Upper lobe of right lung (tissue), 1 donor: ENCODE data around the gene FRMD6. TPM values are rescaled to one million over a fixed set of nuclear protein-coding genes. Genes with fewer than 3 reads are reported as not detected.

Experiments used
- ATAC-seq: fragments of 200-7000 bp; cut with Tn5 transposase; one replicate; pipeline ENCODE4 v1.9.1; 2020; ENCODE audit warnings: mild to moderate bottlenecking, moderate library complexity
- DNase-seq: peaks from one replicate; pipeline ENCODE4 v3.0.0-alpha.2; 2020
- H3K27ac ChIP-seq: fragments of 200-600 bp; one replicate; pipeline ENCODE4 v1.8.0; 2022
- H3K27me3 ChIP-seq: fragments of 200-600 bp; one replicate; pipeline ENCODE4 v1.8.0; 2022; ENCODE audit warnings: mild to moderate bottlenecking
- H3K36me3 ChIP-seq: fragments of 200-600 bp; one replicate; pipeline ENCODE4 v1.8.0; 2022
- H3K4me1 ChIP-seq: fragments of 200-600 bp; one replicate; pipeline ENCODE4 v1.8.0; 2022
- H3K4me3 ChIP-seq: fragments of 200-600 bp; one replicate; pipeline ENCODE4 v1.8.0; 2022; ENCODE audit warnings: mild to moderate bottlenecking
- H3K9me3 ChIP-seq: fragments of 200-600 bp; one replicate; pipeline ENCODE4 v1.8.0; 2022
- CTCF ChIP-seq: fragments of 200-600 bp; IDR thresholded peaks from one replicate; pipeline ENCODE4 v1.8.0; 2022; ENCODE audit warnings: antibody characterized with exemption
- intact Hi-C: fragments of 100-400 bp; cut with DNase I; formaldehyde crosslinking; loops from one replicate; pipeline ENCODE4 v1.11.0; 2022
- total RNA-seq: library from RNA; stranded (reverse); fragmentation: NEBNext Ultra II Directional; extraction: Animal tissue kit (Norgen Biotek cat#: 25700); gene quantifications from one replicate; pipeline ENCODE4 v1.2.1, GENCODE V29; 2021
- donor health status: DM: no; HTN: yes; CAD: no; lungs with severe emphysema.

The FRMD6 gene
- total RNA-seq, 1 donor from 2014 or later = 13.2 TPM

GRCh38 chr14:51622376-51622775, 29.3 kb upstream of the FRMD6 start:
- ATAC-seq = no peak

GRCh38 chr14:51624955-51625569, 26.6 kb upstream of the FRMD6 start:
- intact Hi-C loops = no loop called here
- H3K4me1 ChIP-seq = no peaks in the 10 kb centered on the region
- no peaks in the 10 kb centered on the region for H3K9me3 ChIP-seq
- TF ChIP-seq CTCF = no peak
- no peak overlapping the region for H3K4me3 ChIP-seq
- H3K27ac ChIP-seq = no peak overlapping the region
- no peaks in the 10 kb centered on the region for H3K27me3 ChIP-seq
- ATAC-seq (no peak), DNase-seq (no peak)
- no peaks in the 10 kb centered on the region for H3K36me3 ChIP-seq

More at GRCh38 chr14:51622376-51622775, 29.3 kb upstream of the FRMD6 start:
- H3K9me3 ChIP-seq = no peaks in the 10 kb centered on the region
- no peak for DNase-seq
- no peaks in the 10 kb centered on the region for H3K27me3 ChIP-seq
- intact Hi-C loops = no loop called here
- H3K27ac ChIP-seq = no peak overlapping the region
- H3K4me1 ChIP-seq = no peaks in the 10 kb centered on the region
- no peaks in the 10 kb centered on the region for H3K36me3 ChIP-seq
- TF ChIP-seq CTCF = no peak
- no peak overlapping the region for H3K4me3 ChIP-seq

- TF ChIP-seq CTCF = no peak
- Histone ChIP-seq H3K4me1 (no peaks in the 10 kb centered on the region), H3K4me3 (no peak overlapping the region), H3K36me3 (no peaks in the 10 kb centered on the region), H3K27me3 (no peaks in the 10 kb centered on the region), H3K27ac (no peak overlapping the region), H3K9me3 (no peaks in the 10 kb centered on the region)
- DNase-seq (no peak), ATAC-seq (no peak)
- intact Hi-C loops = no loop called here
Measured at GRCh38 chr14:51626185-51626584, 25.5 kb upstream of the FRMD6 start.

- intact Hi-C loops = no loop called here
- Histone ChIP-seq H3K4me3 (no peak overlapping the region), H3K27me3 (no peaks in the 10 kb centered on the region), H3K9me3 (no peaks in the 10 kb centered on the region), H3K36me3 (no peaks in the 10 kb centered on the region), H3K27ac (no peak overlapping the region), H3K4me1 (no peaks in the 10 kb centered on the region)
- ATAC-seq (no peak), DNase-seq (no peak)
- TF ChIP-seq CTCF = no peak
Measured at GRCh38 chr14:51626788-51627187, 24.9 kb upstream of the FRMD6 start.

GRCh38 chr14:51627313-51627712, 24.4 kb upstream of the FRMD6 start:
- intact Hi-C loops = no loop called here
- Histone ChIP-seq H3K27ac (no peak overlapping the region), H3K4me3 (no peak overlapping the region), H3K9me3 (no peaks in the 10 kb centered on the region), H3K27me3 (no peaks in the 10 kb centered on the region), H3K4me1 (no peaks in the 10 kb centered on the region), H3K36me3 (no peaks in the 10 kb centered on the region)
- ATAC-seq (no peak), DNase-seq (no peak)
- TF ChIP-seq CTCF = no peak

GRCh38 chr14:51628238-51628637, 23.5 kb upstream of the FRMD6 start:
- ATAC-seq = no peak
- Histone ChIP-seq H3K4me3 (no peak overlapping the region), H3K36me3 (no peaks in the 10 kb centered on the region), H3K4me1 (no peaks in the 10 kb centered on the region), H3K27ac (no peak overlapping the region), H3K9me3 (no peaks in the 10 kb centered on the region), H3K27me3 (no peaks in the 10 kb centered on the region)
- TF ChIP-seq CTCF = no peak
- no peak for DNase-seq
- intact Hi-C loops = no loop called here
